SK-N-SH treated with all-trans-retinoic acid at 6 μM for 48 hours (cell line): ENCODE results near the gene ATP8A2.

Source experiments
- ARNTL ChIP-seq: fragments of 450-650 bp; formaldehyde crosslinking; IDR thresholded peaks from 2 replicates; pipeline ENCODE4 v1.5.0; 2020; ENCODE audit warnings: low read depth, mild to moderate bottlenecking, moderate library complexity, borderline replicate concordance
- OSR1 ChIP-seq: fragments of 250-450 bp; sonication (Bioruptor Pico); IDR thresholded peaks from 2 replicates; pipeline ENCODE4 v1.8.0; 2022; ENCODE audit warnings: moderate library complexity, mild to moderate bottlenecking, inconsistent platforms
- SNAI2 ChIP-seq: fragments of 250-450 bp; sonication (Bioruptor Pico); IDR thresholded peaks from 2 replicates; pipeline ENCODE4 v1.5.0; 2020; ENCODE audit warnings: mild to moderate bottlenecking, moderate library complexity
- ZC3H10 ChIP-seq: fragments of 250-450 bp; sonication (Bioruptor Pico); IDR thresholded peaks from 2 replicates; pipeline ENCODE4 v1.5.1; 2021; ENCODE audit warnings: mild to moderate bottlenecking, moderate library complexity
- ZFP3 ChIP-seq: fragments of 250-450 bp; sonication (Bioruptor Pico); IDR thresholded peaks from 2 replicates; pipeline ENCODE4 v1.5.0; 2020; ENCODE audit warnings: mild to moderate bottlenecking, moderate library complexity
- ZFP30 ChIP-seq: fragments of 450-650 bp; formaldehyde crosslinking; IDR thresholded peaks from 2 replicates; pipeline ENCODE4 v1.5.0; 2022; ENCODE audit warnings: mild to moderate bottlenecking, moderate library complexity
- ZNF70 ChIP-seq: fragments of 450-650 bp; formaldehyde crosslinking; IDR thresholded peaks from 2 replicates; pipeline ENCODE4 v1.5.0; 2020; ENCODE audit warnings: mild to moderate bottlenecking, moderate library complexity
- ZNF8 ChIP-seq: fragments of 450-650 bp; formaldehyde crosslinking; IDR thresholded peaks from 2 replicates; pipeline ENCODE4 v1.5.0; 2020; ENCODE audit warnings: mild to moderate bottlenecking, moderate library complexity
- TF ChIP-seq, protein P1 (sequence below): fragments of 250-450 bp; sonication (Bioruptor Pico); IDR thresholded peaks from 2 replicates; pipeline ENCODE4 v1.5.1; 2020; ENCODE audit warnings: low read depth, mild to moderate bottlenecking, moderate library complexity
- TF ChIP-seq, protein P2 (sequence below): fragments of 250-450 bp; sonication (Bioruptor Pico); IDR thresholded peaks from 2 replicates; pipeline ENCODE4 v1.8.0; 2020; ENCODE audit warnings: mild to moderate bottlenecking, moderate library complexity, borderline replicate concordance
- TF ChIP-seq, protein P3 (sequence below): fragments of 250-450 bp; sonication (Bioruptor Pico); IDR thresholded peaks from 2 replicates; pipeline ENCODE4 v1.5.0; 2020; ENCODE audit warnings: mild to moderate bottlenecking, moderate library complexity
- TF ChIP-seq, protein P4 (sequence below): fragments of 250-450 bp; sonication (Bioruptor Pico); IDR thresholded peaks from 2 replicates; pipeline ENCODE4 v1.5.1; 2021; ENCODE audit warnings: mild to moderate bottlenecking, moderate library complexity

DNA sequence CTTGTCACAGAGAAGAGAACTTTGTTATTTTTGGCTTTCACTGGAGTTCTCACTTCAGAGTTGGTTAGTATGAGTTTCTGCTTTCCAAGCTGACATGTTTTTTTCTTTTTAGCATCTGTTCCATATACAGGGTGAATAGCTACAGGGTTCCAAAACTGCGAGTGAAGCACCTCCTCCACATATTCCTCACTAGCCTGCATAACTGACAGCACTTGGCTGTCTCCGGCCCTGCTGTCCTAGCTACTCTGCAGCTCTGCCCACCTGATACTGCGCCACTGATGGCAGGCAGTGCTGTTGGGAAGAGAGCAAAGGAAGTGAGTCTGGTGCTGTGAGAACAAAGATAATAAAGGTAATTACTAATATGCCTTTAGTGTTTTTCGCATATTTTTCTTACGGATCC lies 6.8 kb downstream of the ATP8A2 start:
- TF ChIP-seq ZFP3 (CRISPR knock-in tag) (no peak), OSR1 (CRISPR knock-in tag) (no peak), ZNF70 (no peak), SNAI2 (no peak), ZC3H10 (no peak), ZFP30 (CRISPR knock-in tag) (no peak), ZNF8 (CRISPR knock-in tag) (no peak), ARNTL (CRISPR knock-in tag) (no peak)
- TF ChIP-seq, protein P1, sequence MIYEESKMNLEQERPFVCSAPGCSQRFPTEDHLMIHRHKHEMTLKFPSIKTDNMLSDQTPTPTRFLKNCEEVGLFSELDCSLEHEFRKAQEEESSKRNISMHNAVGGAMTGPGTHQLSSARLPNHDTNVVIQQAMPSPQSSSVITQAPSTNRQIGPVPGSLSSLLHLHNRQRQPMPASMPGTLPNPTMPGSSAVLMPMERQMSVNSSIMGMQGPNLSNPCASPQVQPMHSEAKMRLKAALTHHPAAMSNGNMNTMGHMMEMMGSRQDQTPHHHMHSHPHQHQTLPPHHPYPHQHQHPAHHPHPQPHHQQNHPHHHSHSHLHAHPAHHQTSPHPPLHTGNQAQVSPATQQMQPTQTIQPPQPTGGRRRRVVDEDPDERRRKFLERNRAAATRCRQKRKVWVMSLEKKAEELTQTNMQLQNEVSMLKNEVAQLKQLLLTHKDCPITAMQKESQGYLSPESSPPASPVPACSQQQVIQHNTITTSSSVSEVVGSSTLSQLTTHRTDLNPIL (CRISPR knock-in tag), result no peak
- TF ChIP-seq, protein P2, sequence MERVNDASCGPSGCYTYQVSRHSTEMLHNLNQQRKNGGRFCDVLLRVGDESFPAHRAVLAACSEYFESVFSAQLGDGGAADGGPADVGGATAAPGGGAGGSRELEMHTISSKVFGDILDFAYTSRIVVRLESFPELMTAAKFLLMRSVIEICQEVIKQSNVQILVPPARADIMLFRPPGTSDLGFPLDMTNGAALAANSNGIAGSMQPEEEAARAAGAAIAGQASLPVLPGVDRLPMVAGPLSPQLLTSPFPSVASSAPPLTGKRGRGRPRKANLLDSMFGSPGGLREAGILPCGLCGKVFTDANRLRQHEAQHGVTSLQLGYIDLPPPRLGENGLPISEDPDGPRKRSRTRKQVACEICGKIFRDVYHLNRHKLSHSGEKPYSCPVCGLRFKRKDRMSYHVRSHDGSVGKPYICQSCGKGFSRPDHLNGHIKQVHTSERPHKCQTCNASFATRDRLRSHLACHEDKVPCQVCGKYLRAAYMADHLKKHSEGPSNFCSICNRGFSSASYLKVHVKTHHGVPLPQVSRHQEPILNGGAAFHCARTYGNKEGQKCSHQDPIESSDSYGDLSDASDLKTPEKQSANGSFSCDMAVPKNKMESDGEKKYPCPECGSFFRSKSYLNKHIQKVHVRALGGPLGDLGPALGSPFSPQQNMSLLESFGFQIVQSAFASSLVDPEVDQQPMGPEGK (CRISPR knock-in tag), result no peak
- TF ChIP-seq, protein P3, sequence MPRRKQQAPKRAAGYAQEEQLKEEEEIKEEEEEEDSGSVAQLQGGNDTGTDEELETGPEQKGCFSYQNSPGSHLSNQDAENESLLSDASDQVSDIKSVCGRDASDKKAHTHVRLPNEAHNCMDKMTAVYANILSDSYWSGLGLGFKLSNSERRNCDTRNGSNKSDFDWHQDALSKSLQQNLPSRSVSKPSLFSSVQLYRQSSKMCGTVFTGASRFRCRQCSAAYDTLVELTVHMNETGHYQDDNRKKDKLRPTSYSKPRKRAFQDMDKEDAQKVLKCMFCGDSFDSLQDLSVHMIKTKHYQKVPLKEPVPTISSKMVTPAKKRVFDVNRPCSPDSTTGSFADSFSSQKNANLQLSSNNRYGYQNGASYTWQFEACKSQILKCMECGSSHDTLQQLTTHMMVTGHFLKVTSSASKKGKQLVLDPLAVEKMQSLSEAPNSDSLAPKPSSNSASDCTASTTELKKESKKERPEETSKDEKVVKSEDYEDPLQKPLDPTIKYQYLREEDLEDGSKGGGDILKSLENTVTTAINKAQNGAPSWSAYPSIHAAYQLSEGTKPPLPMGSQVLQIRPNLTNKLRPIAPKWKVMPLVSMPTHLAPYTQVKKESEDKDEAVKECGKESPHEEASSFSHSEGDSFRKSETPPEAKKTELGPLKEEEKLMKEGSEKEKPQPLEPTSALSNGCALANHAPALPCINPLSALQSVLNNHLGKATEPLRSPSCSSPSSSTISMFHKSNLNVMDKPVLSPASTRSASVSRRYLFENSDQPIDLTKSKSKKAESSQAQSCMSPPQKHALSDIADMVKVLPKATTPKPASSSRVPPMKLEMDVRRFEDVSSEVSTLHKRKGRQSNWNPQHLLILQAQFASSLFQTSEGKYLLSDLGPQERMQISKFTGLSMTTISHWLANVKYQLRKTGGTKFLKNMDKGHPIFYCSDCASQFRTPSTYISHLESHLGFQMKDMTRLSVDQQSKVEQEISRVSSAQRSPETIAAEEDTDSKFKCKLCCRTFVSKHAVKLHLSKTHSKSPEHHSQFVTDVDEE (CRISPR knock-in tag), result no peak
- TF ChIP-seq, protein P4, sequence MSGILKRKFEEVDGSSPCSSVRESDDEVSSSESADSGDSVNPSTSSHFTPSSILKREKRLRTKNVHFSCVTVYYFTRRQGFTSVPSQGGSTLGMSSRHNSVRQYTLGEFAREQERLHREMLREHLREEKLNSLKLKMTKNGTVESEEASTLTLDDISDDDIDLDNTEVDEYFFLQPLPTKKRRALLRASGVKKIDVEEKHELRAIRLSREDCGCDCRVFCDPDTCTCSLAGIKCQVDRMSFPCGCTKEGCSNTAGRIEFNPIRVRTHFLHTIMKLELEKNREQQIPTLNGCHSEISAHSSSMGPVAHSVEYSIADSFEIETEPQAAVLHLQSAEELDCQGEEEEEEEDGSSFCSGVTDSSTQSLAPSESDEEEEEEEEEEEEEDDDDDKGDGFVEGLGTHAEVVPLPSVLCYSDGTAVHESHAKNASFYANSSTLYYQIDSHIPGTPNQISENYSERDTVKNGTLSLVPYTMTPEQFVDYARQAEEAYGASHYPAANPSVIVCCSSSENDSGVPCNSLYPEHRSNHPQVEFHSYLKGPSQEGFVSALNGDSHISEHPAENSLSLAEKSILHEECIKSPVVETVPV (CRISPR knock-in tag), result no peak
